Measurements from ENCODE around the gene SLC5A3. TPM values are rescaled to one million over a fixed set of nuclear protein-coding genes. Genes with fewer than 3 reads are reported as not detected.

Gene SLC5A3
- total and polyA plus RNA-seq, 2 of the 8 experiments (the other 6 are each of a cell fraction or from before 2014, with no cell fraction given): 4.0 to 19.4 TPM

- TF ChIP-seq ATF3 (IDR thresholded peaks at IDR 0.05; ENCODE audit: insufficient read depth, low read depth, low read length) (peak; percentile 92), POLR2AphosphoS5 (IDR thresholded peaks at IDR 0.05; ENCODE audit: low read depth, low read length) (no peak), SUZ12 (IDR thresholded peaks at IDR 0.05; ENCODE audit: low read length) (no peak), MAX (IDR thresholded peaks at IDR 0.05) (peak; percentile 71), BACH1 (IDR thresholded peaks at IDR 0.05; ENCODE audit: low read length) (no peak), BCL11A (IDR thresholded peaks at IDR 0.05; ENCODE audit: low read depth in 2 of 2, low read length in 2 of 2) (no peak), E2F6 (IDR thresholded peaks at IDR 0.05) (no peak), RBBP5 (IDR thresholded peaks at IDR 0.05; ENCODE audit: borderline replicate concordance, low read depth, low read length) (no peak), KDM1A (IDR thresholded peaks at IDR 0.05; ENCODE audit: borderline replicate concordance, low read length) (no peak), RNF2 (IDR thresholded peaks at IDR 0.05; ENCODE audit: borderline replicate concordance, low read depth, low read length, missing control alignments, poor library complexity, severe bottlenecking) (no peak), TAF7 (optimal IDR thresholded peaks at IDR 0.05; ENCODE audit: borderline replicate concordance, low read depth, low read length) (no peak), GTF2F1 (IDR thresholded peaks at IDR 0.05; ENCODE audit: borderline replicate concordance, low read depth, low read length) (no peak), ZNF274 (IDR thresholded peaks at IDR 0.05; ENCODE audit: borderline replicate concordance, extremely low read depth, low read length) (no peak), RFX5 (IDR thresholded peaks at IDR 0.05; ENCODE audit: borderline replicate concordance, low read depth, low read length) (no peak), CBX5 (IDR thresholded peaks at IDR 0.05; ENCODE audit: low read depth, low read length) (no peak), POLR2A (IDR thresholded peaks at IDR 0.05; ENCODE audit: control extremely low read depth in 1 of 2, low read depth in 2 of 2, low read length in 2 of 2) (no peak), EGR1 (IDR thresholded peaks at IDR 0.05; ENCODE audit: borderline replicate concordance, low read depth, low read length) (no peak), PHF8 (conservative IDR thresholded peaks at IDR 0.05; ENCODE audit: low read depth, low read length) (no peak), POU5F1 (IDR thresholded peaks at IDR 0.05; ENCODE audit: low read depth, low read length) (no peak), ASH2L (IDR thresholded peaks at IDR 0.05; ENCODE audit: low read length) (no peak), CTBP2 (IDR thresholded peaks at IDR 0.05; ENCODE audit: borderline replicate concordance, insufficient read depth, insufficient read length, low read length) (no peak), SP1 (IDR thresholded peaks at IDR 0.05; ENCODE audit: low read depth, low read length) (peak; percentile 70; the same call in 1 of the 2 replicates), HDAC6 (IDR thresholded peaks at IDR 0.05; ENCODE audit: low read depth, low read length) (no peak), CREB1 (IDR thresholded peaks at IDR 0.05) (peak; percentile 85)
Measured at GRCh38 chr21:34029743-34030528, 43.4 kb upstream of the SLC5A3 start (continued).
